Stomach (tissue), 9 donors: ENCODE data around the gene C20orf202. TPM values are rescaled to one million over a fixed set of nuclear protein-coding genes. Genes with fewer than 3 reads are reported as not detected.
"Not testable (repeated sequence)": the region's sequence is repeated elsewhere in the genome, so short reads cannot be mapped to it uniquely, and the experiment has no call there.

Source experiments
- DNase-seq, 2 donors: peaks; one replicate each; pipeline versions ENCODE4 v3.0.0 to v3.0.0-alpha.2; 2013 to 2019
- H3K27ac ChIP-seq, 5 donors: fragments of 200-600 bp in 4 of 5; sonication (generic) in 4 of 5; one replicate each; pipeline ENCODE4 v1.5.1; 2013 to 2019; ENCODE audit warnings: mild to moderate bottlenecking in 1 of 5, moderate library complexity in 1 of 5
- H3K27me3 ChIP-seq, 3 donors: fragments of 200-600 bp; sonication (generic); one replicate each; pipeline ENCODE4 v1.5.1; 2017 to 2019; ENCODE audit warnings: mixed run types in 1 of 3
- H3K36me3 ChIP-seq, 4 donors: fragments of 200-600 bp; sonication (generic); 1 replicate in 3 of 4; 2 replicates in 1 of 4; pipeline ENCODE4 v1.5.1; 2016 to 2019
- H3K4me1 ChIP-seq, 4 donors: fragments of 200-600 bp; sonication (generic); one replicate each; pipeline ENCODE4 v1.5.1; 2016 to 2019
- H3K4me3 ChIP-seq, 4 donors: fragments of 200-600 bp; sonication (generic) in 3 of 4; one replicate each; pipeline ENCODE4 v1.5.1; 2016 to 2019; ENCODE audit warnings: mild to moderate bottlenecking in 1 of 4
- H3K9me3 ChIP-seq, 4 donors: fragments of 200-600 bp; sonication (generic); one replicate each; pipeline ENCODE4 v1.5.1; 2016 to 2019
- EP300 ChIP-seq: sonication (generic); formaldehyde crosslinking; IDR thresholded peaks from one replicate; pipeline ENCODE4 v1.6.1; 2017; ENCODE audit warnings: antibody characterized with exemption
- POLR2A ChIP-seq, 4 donors: fragments of 450-650 bp; IDR thresholded peaks; one replicate each; pipeline ENCODE4 v1.6.1; 2016; ENCODE audit warnings: antibody characterized with exemption in 4 of 4, control low read depth in 2 of 4, mild to moderate bottlenecking in 1 of 4, moderate library complexity in 1 of 4
- POLR2AphosphoS5 ChIP-seq, 3 donors: sonication (generic); formaldehyde crosslinking; IDR thresholded peaks; one replicate each; pipeline ENCODE4 v1.6.1; 2016; ENCODE audit warnings: antibody characterized with exemption in 3 of 3
- WGBS, 5 donors: extraction: QIAGEN DNeasy Blood & Tissue Kit in 3 of 5; methylation state at CpG; one replicate each; pipeline versions ENCODE4 v1.1.5 to v1.1.7; 2013 to 2018; 5-methylcytosine and 5-hydroxymethylcytosine counted together
- intact Hi-C: fragments of 100-400 bp; cut with DNase I; formaldehyde crosslinking; loops from one replicate; pipeline ENCODE4 v1.15.1; 2023; ENCODE audit warnings: low total_unique reads
- polyA plus RNA-seq, 3 donors: library from polyadenylated mRNA; stranded (reverse); fragments of 200-250 nt; gene quantifications; one replicate each; pipeline ENCODE4 v1.2.3, GENCODE V29; 2013
- total RNA-seq, 5 donors: library from RNA; depleted of rRNA; stranded (reverse); fragments of >200 nt; gene quantifications; one replicate each; pipeline versions ENCODE4 v1.1.0 to v1.2.3, GENCODE V29; 2014 to 2016
- TF ChIP-seq, protein P1 (sequence below), 7 experiments: fragments of 450-650 bp in 4 of 7; fragments of 200-600 bp in 3 of 7; sonication (generic) in 3 of 7; IDR thresholded peaks; one replicate each; pipeline ENCODE4 v1.5.1; 2016 to 2019; ENCODE audit warnings: antibody characterized with exemption in 7 of 7, control low read depth in 2 of 7, mild to moderate bottlenecking in 1 of 7
- donor health status: healthy with polysubstance abuse.
- donor health status: Bipolar disorder and iron deficiency.
- donor health status: healthy.

The C20orf202 gene
- total and polyA plus RNA-seq, 8 donors: 0.05 TPM; not detected in 7

DNA sequence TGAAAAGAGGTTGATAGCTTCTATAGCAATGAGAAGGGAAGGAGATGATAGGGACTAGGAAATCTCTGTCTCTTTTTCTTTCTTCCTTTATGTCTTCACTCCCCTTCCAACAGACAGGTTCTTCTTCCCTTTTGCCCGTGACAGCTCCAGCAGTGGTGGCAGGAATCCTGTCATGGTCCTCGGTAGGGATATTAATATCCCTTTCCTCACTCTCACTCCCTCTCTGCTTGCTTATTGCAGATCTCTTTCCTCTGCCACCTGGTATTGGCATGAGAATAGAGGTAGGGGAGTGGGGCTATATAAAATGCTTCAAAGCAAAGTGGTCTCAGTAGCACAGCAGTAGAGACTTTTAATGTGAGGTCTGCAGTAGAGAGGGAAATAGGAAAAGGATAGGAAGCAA, 42.3 kb downstream of the C20orf202 start:
- TF ChIP-seq POLR2AphosphoS5 (IDR thresholded peaks at IDR 0.05): no peak
- TF ChIP-seq, protein P1, sequence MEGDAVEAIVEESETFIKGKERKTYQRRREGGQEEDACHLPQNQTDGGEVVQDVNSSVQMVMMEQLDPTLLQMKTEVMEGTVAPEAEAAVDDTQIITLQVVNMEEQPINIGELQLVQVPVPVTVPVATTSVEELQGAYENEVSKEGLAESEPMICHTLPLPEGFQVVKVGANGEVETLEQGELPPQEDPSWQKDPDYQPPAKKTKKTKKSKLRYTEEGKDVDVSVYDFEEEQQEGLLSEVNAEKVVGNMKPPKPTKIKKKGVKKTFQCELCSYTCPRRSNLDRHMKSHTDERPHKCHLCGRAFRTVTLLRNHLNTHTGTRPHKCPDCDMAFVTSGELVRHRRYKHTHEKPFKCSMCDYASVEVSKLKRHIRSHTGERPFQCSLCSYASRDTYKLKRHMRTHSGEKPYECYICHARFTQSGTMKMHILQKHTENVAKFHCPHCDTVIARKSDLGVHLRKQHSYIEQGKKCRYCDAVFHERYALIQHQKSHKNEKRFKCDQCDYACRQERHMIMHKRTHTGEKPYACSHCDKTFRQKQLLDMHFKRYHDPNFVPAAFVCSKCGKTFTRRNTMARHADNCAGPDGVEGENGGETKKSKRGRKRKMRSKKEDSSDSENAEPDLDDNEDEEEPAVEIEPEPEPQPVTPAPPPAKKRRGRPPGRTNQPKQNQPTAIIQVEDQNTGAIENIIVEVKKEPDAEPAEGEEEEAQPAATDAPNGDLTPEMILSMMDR (IDR thresholded peaks at IDR 0.05): no peak
- TF ChIP-seq EP300: no peak
- no peak for TF ChIP-seq POLR2A (IDR thresholded peaks at IDR 0.05)
- no peak overlapping the region for H3K4me3 ChIP-seq
- peaks cover 0 to 21% (median 0%) of the 10 kb centered on the region in 3 donors for H3K27me3 ChIP-seq
- intact Hi-C loops: no loop called here
- no peak overlapping the region for H3K27ac ChIP-seq
- no peaks in the 10 kb centered on the region for H3K36me3 ChIP-seq
- WGBS, 5 donors: 54 to 60% (median 57%) methylated on average over 2 of the region's 2 CpGs
- DNase-seq: no peak
- no peaks in the 10 kb centered on the region for H3K9me3 ChIP-seq
- no peaks in the 10 kb centered on the region for H3K4me1 ChIP-seq

DNA sequence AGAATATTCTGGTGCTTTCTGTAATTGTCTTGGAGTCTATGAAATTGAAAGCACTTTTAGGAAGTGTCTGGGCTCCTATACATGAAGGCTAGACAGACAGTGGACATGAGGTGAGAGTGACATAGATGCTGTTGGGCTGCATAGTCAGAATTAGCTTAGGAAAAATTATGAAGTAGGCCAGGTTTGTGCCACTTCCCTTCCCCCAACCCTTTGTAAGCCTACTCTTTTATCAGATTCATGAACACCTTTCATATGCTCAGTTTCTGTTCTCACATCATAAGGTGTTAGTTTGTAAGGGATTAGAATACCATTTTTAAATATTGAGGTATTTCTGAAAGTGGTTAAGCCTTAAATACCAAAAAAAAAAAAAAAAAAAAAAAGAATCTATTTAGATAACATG, 44.4 kb downstream of the C20orf202 start:
- Histone ChIP-seq H3K36me3 (no peaks in the 10 kb centered on the region), H3K27me3 (no peaks in the 10 kb centered on the region), H3K4me1 (no peaks in the 10 kb centered on the region), H3K4me3 (no peak overlapping the region), H3K27ac (no peak overlapping the region), H3K9me3 (no peaks in the 10 kb centered on the region)
- DNase-seq: no peak
- intact Hi-C loops: no loop called here
- no peak for TF ChIP-seq POLR2A (IDR thresholded peaks at IDR 0.05)
- TF ChIP-seq EP300: no peak
- no peak for TF ChIP-seq POLR2AphosphoS5 (IDR thresholded peaks at IDR 0.05)
- TF ChIP-seq, protein P1 (IDR thresholded peaks at IDR 0.05): no peak

DNA sequence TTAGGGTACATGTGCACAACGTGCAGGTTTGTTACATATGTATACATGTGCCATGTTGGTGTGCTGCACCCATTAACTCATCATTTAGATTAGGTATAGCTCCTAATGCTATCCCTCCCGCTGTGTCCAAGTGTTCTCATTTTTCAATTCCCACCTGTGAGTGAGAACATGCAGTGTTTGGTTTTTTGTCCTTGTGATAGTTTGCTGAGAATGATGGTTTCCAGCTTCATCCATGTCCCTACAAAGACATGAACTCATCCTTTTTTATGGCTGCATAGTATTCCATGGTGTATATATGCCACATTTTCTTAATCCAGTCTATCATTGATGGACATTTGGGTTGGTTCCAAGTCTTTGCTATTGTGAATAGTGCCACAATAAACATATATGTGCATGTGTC, 47.0 kb downstream of the C20orf202 start:
- H3K9me3 ChIP-seq, H3K27ac ChIP-seq, DNase-seq, intact Hi-C loops, H3K36me3 ChIP-seq, H3K4me1 ChIP-seq, H3K27me3 ChIP-seq, H3K4me3 ChIP-seq: not testable (repeated sequence)
- 86 to 98% (median 93%) methylated on average over 2 of the region's 2 CpGs for WGBS, 5 donors

DNA sequence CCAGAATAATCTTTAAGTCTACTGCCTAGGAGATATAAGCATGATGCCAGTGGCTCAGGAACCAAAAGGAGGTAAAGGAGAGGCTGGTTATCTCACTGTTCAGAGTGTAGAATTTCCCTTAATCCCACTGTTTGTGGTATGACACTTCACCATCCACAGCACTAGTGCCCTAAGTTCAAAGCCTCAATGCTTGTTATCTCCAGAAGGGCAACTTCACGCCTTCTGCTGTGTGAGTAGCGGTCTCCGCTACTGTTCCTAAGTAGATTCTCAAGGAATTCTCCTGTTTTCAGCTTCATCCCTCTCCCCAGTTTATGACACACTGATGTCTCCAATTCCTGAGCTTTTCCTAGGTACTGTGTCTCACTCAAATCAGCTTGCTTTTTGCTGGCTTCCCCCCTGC, 49.2 kb downstream of the C20orf202 start:
- Histone ChIP-seq H3K4me3 (no peak overlapping the region), H3K36me3 (no peaks in the 10 kb centered on the region), H3K9me3 (no peaks in the 10 kb centered on the region), H3K27me3 (peaks cover 0 to 6% (median 0%) of the 10 kb centered on the region in 3 donors), H3K27ac (no peak overlapping the region), H3K4me1 (no peaks in the 10 kb centered on the region)
- TF ChIP-seq, protein P1 (IDR thresholded peaks at IDR 0.05): no peak
- TF ChIP-seq EP300: no peak
- TF ChIP-seq POLR2AphosphoS5 (IDR thresholded peaks at IDR 0.05): no peak
- TF ChIP-seq POLR2A (IDR thresholded peaks at IDR 0.05): no peak
- 68 to 77% (median 73%) methylated on average over 3 of the region's 3 CpGs for WGBS, 5 donors
- intact Hi-C loops: no loop called here
- no peak for DNase-seq

DNA sequence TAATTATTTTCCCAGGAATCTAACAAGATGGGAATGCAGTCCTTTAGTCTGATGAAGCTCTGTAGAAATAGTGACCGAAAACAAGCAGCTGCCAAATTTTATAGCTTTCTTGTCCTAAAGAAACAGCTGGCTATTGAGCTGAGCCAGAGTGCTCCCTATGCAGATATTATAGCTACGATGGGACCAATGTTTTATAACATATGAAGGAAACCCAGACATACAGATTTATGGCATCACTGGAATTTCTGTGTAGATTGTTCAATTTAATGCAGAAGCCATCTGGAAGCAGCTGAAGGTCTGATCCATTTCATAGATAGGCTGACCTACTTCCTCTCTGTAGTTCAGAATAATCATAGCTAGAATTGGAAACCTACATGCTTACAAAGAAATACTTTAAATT, 51.0 kb downstream of the C20orf202 start:
- H3K27ac ChIP-seq: no peak overlapping the region
- peaks cover 0 to 6% (median 0%) of the 10 kb centered on the region in 3 donors for H3K27me3 ChIP-seq
- WGBS, 5 donors: 57 to 70% (median 67%) methylated on average over 2 of the region's 2 CpGs
- no peak overlapping the region for H3K4me3 ChIP-seq
- H3K4me1 ChIP-seq: no peaks in the 10 kb centered on the region
- DNase-seq: no peak
- intact Hi-C loops: no loop called here
- H3K9me3 ChIP-seq: no peaks in the 10 kb centered on the region
- no peak for TF ChIP-seq POLR2AphosphoS5 (IDR thresholded peaks at IDR 0.05)
- TF ChIP-seq POLR2A (IDR thresholded peaks at IDR 0.05): no peak
- no peak for TF ChIP-seq EP300
- TF ChIP-seq, protein P1 (IDR thresholded peaks at IDR 0.05): no peak
- H3K36me3 ChIP-seq: no peaks in the 10 kb centered on the region
